GM21360 (cell line): ENCODE results near the gene TENM4.

Source experiments
- ATAC-seq: cut with Tn5 transposase; IDR thresholded peaks from one replicate; pipeline ENCODE4 v1.9.1; 2021; ENCODE audit warnings: mild to moderate bottlenecking, moderate library complexity; ENCODE audit not compliant: unreplicated experiment

The TENM4 gene

GRCh38 chr11:79094616-79095015 lies 346.2 kb downstream of the TENM4 start:
- no peak for ATAC-seq

GRCh38 chr11:79092791-79093353 lies 348.0 kb downstream of the TENM4 start:
- ATAC-seq, result no peak

GRCh38 chr11:79090191-79090705 lies 350.6 kb downstream of the TENM4 start:
- no peak for ATAC-seq

- no peak for ATAC-seq
Observed at GRCh38 chr11:79089601-79090000, 351.2 kb downstream of the TENM4 start.

- ATAC-seq, result no peak
Observed at GRCh38 chr11:79088967-79089366, 351.9 kb downstream of the TENM4 start.

GRCh38 chr11:79087961-79088318 lies 352.9 kb downstream of the TENM4 start:
- ATAC-seq, result no peak

GRCh38 chr11:79087238-79087960 lies 353.4 kb downstream of the TENM4 start:
- no peak for ATAC-seq

GRCh38 chr11:79086056-79086455 lies 354.8 kb downstream of the TENM4 start:
- no peak for ATAC-seq

- no peak for ATAC-seq
Observed at GRCh38 chr11:79084382-79084781, 356.4 kb downstream of the TENM4 start.

GRCh38 chr11:79083352-79083751 lies 357.5 kb downstream of the TENM4 start:
- no peak for ATAC-seq

- no peak for ATAC-seq
Observed at GRCh38 chr11:79082907-79083306, 357.9 kb downstream of the TENM4 start.

- ATAC-seq, result no peak
Observed at GRCh38 chr11:79082280-79082679, 358.6 kb downstream of the TENM4 start.

- no peak for ATAC-seq
Observed at GRCh38 chr11:79081471-79082031, 359.3 kb downstream of the TENM4 start.

- ATAC-seq, result no peak
Observed at GRCh38 chr11:79080551-79080950, 360.3 kb downstream of the TENM4 start.

GRCh38 chr11:79078999-79079398 lies 361.8 kb downstream of the TENM4 start:
- no peak for ATAC-seq

- ATAC-seq, result no peak
Observed at GRCh38 chr11:79078456-79078855, 362.4 kb downstream of the TENM4 start.

- no peak for ATAC-seq
Observed at GRCh38 chr11:79077702-79078330, 363.0 kb downstream of the TENM4 start.

- ATAC-seq, result no peak
Observed at GRCh38 chr11:79076526-79077115, 364.2 kb downstream of the TENM4 start.

- no peak for ATAC-seq
Observed at GRCh38 chr11:79074547-79074946, 366.3 kb downstream of the TENM4 start.

- ATAC-seq, result no peak
Observed at GRCh38 chr11:79071190-79071589, 369.6 kb downstream of the TENM4 start.

GRCh38 chr11:79070518-79070917 lies 370.3 kb downstream of the TENM4 start:
- ATAC-seq, result no peak
